ENCODE results near the gene C1orf174. TPM values are rescaled to one million over a fixed set of nuclear protein-coding genes. Genes with fewer than 3 reads are reported as not detected.
"Not testable (repeated sequence)": the region's sequence is repeated elsewhere in the genome, so short reads cannot be mapped to it uniquely, and the experiment has no call there.

Gene C1orf174
- total RNA-seq, 1 experiment from 2014 or later, result 49.3 TPM

- no peak for DNase-seq (ENCODE audit: low spot score)
These were observed 25.7 kb upstream of the C1orf174 start for GRCh38 chr1:3925762-3926161.

- no peak for DNase-seq (ENCODE audit: low spot score)
These were observed 25.2 kb upstream of the C1orf174 start for GRCh38 chr1:3925256-3925655.

GRCh38 chr1:3924825-3925220, 24.8 kb upstream of the C1orf174 start:
- peak; percentile 43 for DNase-seq (ENCODE audit: low spot score)

GRCh38 chr1:3924186-3924824, 24.2 kb upstream of the C1orf174 start:
- no peak for DNase-seq (ENCODE audit: low spot score)

- no peak for DNase-seq (ENCODE audit: low spot score)
These were observed 23.5 kb upstream of the C1orf174 start for GRCh38 chr1:3923378-3924185.

GRCh38 chr1:3922851-3923250, 22.8 kb upstream of the C1orf174 start:
- DNase-seq (ENCODE audit: low spot score), result no peak

- peak; percentile 70 for DNase-seq (ENCODE audit: low spot score)
These were observed 22.2 kb upstream of the C1orf174 start for GRCh38 chr1:3922201-3922725.

GRCh38 chr1:3921765-3922164, 21.7 kb upstream of the C1orf174 start:
- no peak for DNase-seq (ENCODE audit: low spot score)

GRCh38 chr1:3919706-3920105, 19.6 kb upstream of the C1orf174 start:
- DNase-seq (ENCODE audit: low spot score), result no peak

GRCh38 chr1:3918966-3919611, 19.0 kb upstream of the C1orf174 start:
- no peak for DNase-seq (ENCODE audit: low spot score)

- not testable (repeated sequence) for DNase-seq (ENCODE audit: low spot score)
These were observed 18.3 kb upstream of the C1orf174 start for GRCh38 chr1:3918359-3918758.

- DNase-seq (ENCODE audit: low spot score), result no peak
These were observed 17.7 kb upstream of the C1orf174 start for GRCh38 chr1:3917761-3918160.

GRCh38 chr1:3915551-3916121, 15.6 kb upstream of the C1orf174 start:
- no peak for DNase-seq (ENCODE audit: low spot score)

GRCh38 chr1:3914911-3915310, 14.8 kb upstream of the C1orf174 start:
- DNase-seq (ENCODE audit: low spot score), result no peak

- DNase-seq (ENCODE audit: low spot score), result no peak
These were observed 14.3 kb upstream of the C1orf174 start for GRCh38 chr1:3914331-3914851.

GRCh38 chr1:3912809-3913685, 13.0 kb upstream of the C1orf174 start:
- DNase-seq (ENCODE audit: low spot score), result no peak

- DNase-seq (ENCODE audit: low spot score), result no peak
These were observed 12.1 kb upstream of the C1orf174 start for GRCh38 chr1:3911981-3912808.

GRCh38 chr1:3910857-3911845, 11.1 kb upstream of the C1orf174 start:
- DNase-seq (ENCODE audit: low spot score), result peak; percentile 79

Data from H4 (cell line).